BLaER1 (cell line): Measurements from ENCODE around the gene MYL3.
"Not testable (repeated sequence)": the region's sequence is repeated elsewhere in the genome, so short reads cannot be mapped to it uniquely, and the experiment has no call there.

Experiments
- H3K27ac ChIP-seq: shearing (Covaris generic); formaldehyde crosslinking; 2 replicates; pipeline ENCODE4 v1.8.1; 2022
- H3K27me3 ChIP-seq: shearing (Covaris generic); formaldehyde crosslinking; 2 replicates; pipeline ENCODE4 v1.8.1; 2022
- H3K36me3 ChIP-seq: shearing (Covaris generic); formaldehyde crosslinking; 2 replicates; pipeline ENCODE4 v1.8.1; 2022
- H3K4me1 ChIP-seq: shearing (Covaris generic); formaldehyde crosslinking; 2 replicates; pipeline ENCODE4 v1.8.1; 2022
- H3K4me2 ChIP-seq: shearing (Covaris generic); formaldehyde crosslinking; 2 replicates; pipeline ENCODE4 v1.8.1; 2022
- H3K4me3 ChIP-seq: shearing (Covaris generic); formaldehyde crosslinking; 2 replicates; pipeline ENCODE4 v1.8.1; 2022
- H3K9ac ChIP-seq: shearing (Covaris generic); formaldehyde crosslinking; 2 replicates; pipeline ENCODE4 v1.8.1; 2022
- H3K9me3 ChIP-seq: shearing (Covaris generic); formaldehyde crosslinking; 2 replicates; pipeline ENCODE4 v1.8.1; 2022
- H4K20me1 ChIP-seq: shearing (Covaris generic); formaldehyde crosslinking; 2 replicates; pipeline ENCODE4 v1.8.1; 2022
- Cebpa-rat ChIP-seq: shearing (Covaris generic); IDR thresholded peaks from 2 replicates; pipeline ENCODE4 v1.8.1; 2022

MYL3 gene

DNA sequence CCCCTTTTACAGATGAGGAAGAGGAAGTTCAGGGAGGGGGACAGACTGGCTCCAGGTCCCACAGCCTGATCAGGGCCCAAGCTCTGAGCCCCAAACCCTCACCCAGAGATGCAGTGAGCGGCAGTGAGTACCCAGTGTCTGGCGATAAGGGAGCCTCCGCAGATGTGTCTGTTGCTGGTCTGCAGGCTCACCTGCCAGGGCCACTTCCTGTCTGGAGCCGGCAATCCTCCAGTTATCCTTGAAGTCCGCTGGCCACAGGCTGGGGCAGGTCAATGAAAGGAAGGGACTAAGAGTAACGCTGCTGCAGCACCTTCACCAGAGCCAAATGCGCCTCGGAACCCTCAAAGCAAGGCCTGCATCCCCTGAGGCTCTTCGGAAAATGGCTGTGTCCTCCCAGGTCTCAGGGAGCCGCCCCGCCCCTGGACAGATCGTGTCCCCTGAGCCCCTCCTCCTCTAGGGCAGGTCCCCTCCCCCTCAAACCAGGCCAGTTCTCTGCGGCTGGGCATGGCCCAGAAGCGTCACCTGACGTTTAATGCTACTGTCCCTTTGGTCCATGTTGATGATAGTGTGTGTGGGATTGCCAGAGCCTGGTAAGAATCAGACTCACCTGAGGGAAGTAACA is 51.5 kb downstream of the MYL3 start:
- Histone ChIP-seq H3K27me3 (peaks cover 11% of the 10 kb centered on the region; the same call in 1 of the 2 replicates), H4K20me1 (no peaks in the 10 kb centered on the region), H3K9ac (no peak overlapping the region), H3K36me3 (no peaks in the 10 kb centered on the region), H3K27ac (no peak overlapping the region), H3K4me2 (peak overlapping the region; percentile 66), H3K4me1 (no peaks in the 10 kb centered on the region), H3K4me3 (0 out of 2 replicates have a peak overlapping the region, but pooled peaks have one; percentile 22), H3K9me3 (no peaks in the 10 kb centered on the region)
- TF ChIP-seq Cebpa-rat = no peak

DNA sequence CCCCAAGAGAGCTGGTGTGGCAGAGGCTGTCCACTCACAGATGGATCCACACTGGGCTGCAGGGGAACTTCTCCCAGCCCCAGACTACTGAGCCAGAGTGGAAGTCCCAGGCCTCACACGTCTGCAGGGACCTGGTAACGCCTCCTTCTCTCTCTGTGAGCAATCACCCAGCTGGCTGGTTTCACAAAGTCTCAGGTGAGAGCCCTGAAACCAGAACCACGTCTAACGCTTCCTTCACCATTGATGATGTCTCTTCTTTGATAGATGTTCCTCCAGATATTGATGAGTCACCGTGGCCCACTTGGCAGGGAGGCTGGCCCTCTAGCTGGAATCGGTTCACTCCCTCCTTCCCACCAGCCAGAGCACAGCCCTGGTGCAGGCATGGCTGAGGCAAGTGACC is 54.5 kb downstream of the MYL3 start:
- H3K27ac ChIP-seq, H3K9me3 ChIP-seq, H3K36me3 ChIP-seq, H3K4me2 ChIP-seq, H3K4me1 ChIP-seq, H4K20me1 ChIP-seq, H3K9ac ChIP-seq, H3K4me3 ChIP-seq: not testable (repeated sequence)
- H3K27me3 ChIP-seq = peaks cover 11% of the 10 kb centered on the region; the same call in 1 of the 2 replicates
